T-helper 2 cell treated with Interferon-gamma antibody and Interleukin-4, amounts not matched to agents 5 μg/mL and 100 μg/mL, for 36 hours (primary cell): ENCODE measurements around the gene GAL.
A peak's percentile ranks its signal among the peaks of the same experiment; 100 is the strongest.

Experiments
- DNase-seq: peaks from one replicate; pipeline ENCODE4 v3.0.0; 2021; ENCODE audit warnings: low spot score
- H3K27ac Mint-ChIP-seq: one replicate; pipeline ENCODE4 v1.8.0; 2021; ENCODE audit warnings: mild to moderate bottlenecking, mixed read lengths
- H3K27me3 Mint-ChIP-seq: one replicate; pipeline ENCODE4 v1.8.0; 2021; ENCODE audit warnings: low read depth, mixed read lengths
- H3K36me3 Mint-ChIP-seq: one replicate; pipeline ENCODE4 v1.8.0; 2021; ENCODE audit warnings: low read depth, mixed read lengths
- H3K4me1 Mint-ChIP-seq: one replicate; pipeline ENCODE4 v1.8.0; 2021; ENCODE audit warnings: low read depth, mixed read lengths
- H3K4me3 Mint-ChIP-seq: one replicate; pipeline ENCODE4 v1.8.0; 2022; ENCODE audit warnings: mild to moderate bottlenecking, moderate library complexity, mixed read lengths
- H3K9me3 Mint-ChIP-seq: one replicate; pipeline ENCODE4 v1.8.0; 2021; ENCODE audit warnings: mixed read lengths

GAL gene

DNA sequence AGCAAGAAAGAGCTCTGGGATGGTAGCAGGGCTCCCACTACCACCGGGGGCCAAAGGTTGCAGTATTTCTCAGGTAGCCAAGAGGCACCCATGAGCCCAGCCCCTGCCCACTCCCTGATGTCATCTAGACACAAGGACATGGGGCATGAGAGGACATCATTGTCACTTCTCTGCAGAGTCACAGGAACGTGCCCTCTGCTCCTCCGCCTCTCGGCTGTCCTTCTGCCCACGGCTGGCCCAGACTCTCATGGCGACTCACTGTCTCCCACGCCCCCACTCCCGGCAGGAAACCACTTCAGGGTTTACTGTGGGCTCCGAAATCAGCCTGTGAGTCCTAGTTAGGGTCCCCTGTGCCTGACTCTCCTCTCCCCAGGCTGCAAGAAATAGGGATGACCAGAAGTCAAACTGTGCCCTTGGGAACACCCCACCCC lies 1.8 kb upstream of the GAL start:
- Mint-ChIP-seq H3K27ac (no peak overlapping the region), H3K4me3 (no peak overlapping the region), H3K9me3 (no peaks in the 10 kb centered on the region), H3K27me3 (peaks cover 45% of the 10 kb centered on the region), H3K4me1 (no peaks in the 10 kb centered on the region), H3K36me3 (no peaks in the 10 kb centered on the region)
- peak; percentile 23 for DNase-seq

DNA sequence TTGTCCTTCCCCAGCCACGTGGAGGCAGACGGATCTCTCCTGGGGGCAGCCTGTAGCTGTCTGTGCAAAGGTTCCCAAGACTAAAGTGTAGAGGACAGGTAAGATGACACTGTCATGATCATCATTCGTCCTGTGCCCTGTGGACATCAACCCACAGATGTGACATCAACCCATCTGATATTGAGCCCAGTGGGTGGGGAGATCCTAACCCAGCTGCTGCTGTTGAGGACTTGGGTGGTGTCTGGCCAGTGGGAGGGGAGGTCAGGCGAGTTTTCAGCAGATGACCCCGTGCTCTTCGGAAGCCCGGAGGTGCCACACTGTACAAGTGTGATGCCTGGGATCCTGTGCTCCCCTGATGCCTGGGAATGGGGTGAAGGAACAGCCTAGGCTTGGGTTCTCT lies 1.2 kb upstream of the GAL start:
- Mint-ChIP-seq H3K4me1 (no peaks in the 10 kb centered on the region), H3K9me3 (no peaks in the 10 kb centered on the region), H3K36me3 (no peaks in the 10 kb centered on the region), H3K27ac (no peak overlapping the region), H3K4me3 (no peak overlapping the region), H3K27me3 (peaks cover 50% of the 10 kb centered on the region)
- no peak for DNase-seq

DNA sequence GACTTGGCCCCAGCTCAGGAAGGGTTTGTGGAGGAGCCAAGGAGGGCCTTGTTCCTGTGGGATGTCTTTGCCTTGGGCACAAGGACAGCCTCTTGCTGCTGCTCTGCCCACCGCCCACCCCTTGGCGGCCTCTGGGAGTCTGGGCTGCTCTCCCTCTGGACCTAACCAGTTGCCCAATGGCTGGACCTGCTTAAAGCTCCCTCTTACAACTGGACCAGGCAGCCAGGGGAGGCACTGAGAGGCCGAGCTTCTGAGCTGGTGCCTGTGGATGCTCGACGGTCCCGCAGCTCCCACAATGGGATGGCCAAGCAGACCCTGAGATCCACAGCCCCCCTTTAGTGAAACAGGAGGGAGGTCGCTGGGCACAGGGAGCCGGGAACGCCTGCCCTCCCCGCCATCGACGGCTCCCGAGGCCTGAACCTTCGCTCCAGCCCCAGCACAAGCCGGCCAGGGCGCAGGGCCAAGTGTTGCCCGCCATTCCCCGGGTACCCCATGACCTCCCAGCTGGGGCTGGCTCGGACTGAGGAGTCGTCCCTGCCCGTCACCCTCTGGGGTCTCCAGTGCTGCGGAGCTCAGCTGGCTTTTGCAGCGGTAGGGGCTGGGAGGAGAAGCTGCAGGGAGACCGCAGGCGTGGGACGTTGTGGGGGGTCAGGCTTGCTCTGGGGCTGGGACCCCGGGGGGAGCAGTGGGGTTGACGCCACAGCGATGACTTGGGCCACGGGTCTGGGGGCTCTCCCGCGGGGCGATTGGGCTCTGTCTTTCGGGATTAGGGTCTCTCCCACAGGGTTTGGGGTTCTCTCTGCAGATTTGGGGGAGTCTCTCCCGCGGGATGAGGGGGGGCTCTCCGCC lies 584 bp upstream of the GAL start:
- no peak for DNase-seq
- Mint-ChIP-seq H3K4me3 (no peak overlapping the region), H3K4me1 (no peaks in the 10 kb centered on the region), H3K27me3 (peaks cover 55% of the 10 kb centered on the region), H3K36me3 (no peaks in the 10 kb centered on the region), H3K9me3 (no peaks in the 10 kb centered on the region), H3K27ac (no peak overlapping the region)

DNA sequence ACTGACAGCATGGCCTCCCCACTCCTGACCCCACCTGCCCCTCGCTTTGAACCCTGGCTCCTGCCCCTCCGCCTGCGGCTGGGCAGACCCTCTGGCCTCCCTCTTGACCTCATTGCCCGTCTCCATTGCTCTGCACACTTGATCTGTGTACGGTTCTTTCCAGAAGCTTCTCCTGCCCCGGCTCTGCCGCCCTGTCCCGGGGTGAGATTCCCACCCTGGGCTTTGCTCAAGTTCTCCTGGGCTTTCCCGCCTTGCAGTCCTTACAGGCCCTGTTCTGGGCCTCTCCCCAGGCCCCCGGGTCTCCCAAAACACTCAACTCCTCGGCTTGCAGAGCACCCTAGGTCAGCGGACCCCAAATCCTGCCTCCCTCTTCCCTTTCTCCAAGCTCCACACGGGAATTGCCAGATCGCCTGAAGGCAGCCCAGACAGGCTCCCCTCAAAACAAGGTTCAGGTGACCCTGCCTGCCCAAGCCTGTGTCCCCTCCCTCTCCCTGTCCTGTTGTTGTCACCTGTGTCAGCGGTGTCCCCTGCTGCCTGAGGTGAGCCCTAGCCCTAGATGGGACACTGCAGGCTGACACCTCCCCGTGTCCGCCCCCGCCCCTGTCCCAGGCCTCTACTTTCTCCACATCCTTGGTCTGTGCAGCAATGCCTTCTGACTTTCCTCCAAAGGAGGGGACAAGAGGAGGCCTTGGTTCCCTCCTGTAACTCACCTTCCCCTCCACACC lies 1.5 kb downstream of the GAL start:
- no peak overlapping the region for H3K4me3 Mint-ChIP-seq
- H3K36me3 Mint-ChIP-seq: no peaks in the 10 kb centered on the region
- peaks cover 9% of the 10 kb centered on the region for H3K4me1 Mint-ChIP-seq
- H3K9me3 Mint-ChIP-seq: no peaks in the 10 kb centered on the region
- DNase-seq: no peak
- peaks cover 73% of the 10 kb centered on the region for H3K27me3 Mint-ChIP-seq
- H3K27ac Mint-ChIP-seq: no peak overlapping the region

DNA sequence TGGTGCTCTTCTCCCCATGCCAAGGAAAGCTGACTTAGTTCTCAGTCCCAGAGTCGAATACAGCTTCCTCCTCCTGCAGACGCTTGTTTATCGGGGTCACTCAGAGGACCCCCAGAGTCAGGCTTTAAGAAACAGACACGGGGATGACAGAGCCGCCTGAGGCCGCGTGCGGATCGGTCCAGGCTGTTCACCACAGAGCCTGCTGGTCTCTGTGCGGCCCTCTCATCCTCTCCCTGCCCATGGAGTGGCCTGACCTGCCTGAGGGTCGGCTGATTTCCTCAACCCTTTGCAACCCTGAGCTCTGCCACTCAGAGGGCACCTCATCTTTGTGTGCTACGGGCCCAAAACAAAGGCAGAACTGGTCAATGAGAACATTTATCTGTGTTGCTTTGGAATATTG lies 2.1 kb downstream of the GAL start:
- peaks cover 77% of the 10 kb centered on the region for H3K27me3 Mint-ChIP-seq

DNA sequence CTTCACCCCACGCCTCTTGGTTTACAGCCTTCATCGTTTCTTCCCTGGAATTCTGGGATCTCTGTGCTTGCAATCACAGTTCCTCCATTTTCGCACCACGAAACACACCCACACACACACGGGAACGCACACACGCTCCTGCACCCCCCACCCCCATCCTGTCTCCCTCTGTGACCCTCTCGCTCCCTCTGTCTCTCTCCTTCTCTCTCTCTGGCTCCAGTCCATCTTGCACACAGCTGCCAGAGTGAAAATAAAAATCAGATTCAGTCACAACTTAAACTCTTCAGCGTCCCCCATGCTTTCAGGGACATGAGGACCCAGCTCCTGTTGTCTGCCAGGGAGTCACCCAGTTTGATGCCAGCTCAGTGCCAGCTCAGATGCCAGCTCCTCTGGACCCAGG lies 3.0 kb downstream of the GAL start:
- peaks cover 16% of the 10 kb centered on the region for H3K4me1 Mint-ChIP-seq
- no peaks in the 10 kb centered on the region for H3K36me3 Mint-ChIP-seq
- no peak for DNase-seq
- no peaks in the 10 kb centered on the region for H3K9me3 Mint-ChIP-seq
- H3K4me3 Mint-ChIP-seq: no peak overlapping the region
- H3K27me3 Mint-ChIP-seq: peaks cover 70% of the 10 kb centered on the region
- H3K27ac Mint-ChIP-seq: no peak overlapping the region

More for the DNA sequence above, 2.1 kb downstream of the GAL start:
- H3K27ac Mint-ChIP-seq: no peak overlapping the region
- H3K36me3 Mint-ChIP-seq: no peaks in the 10 kb centered on the region
- H3K4me3 Mint-ChIP-seq: no peak overlapping the region
- no peak for DNase-seq
- peaks cover 15% of the 10 kb centered on the region for H3K4me1 Mint-ChIP-seq
- H3K9me3 Mint-ChIP-seq: no peaks in the 10 kb centered on the region

DNA sequence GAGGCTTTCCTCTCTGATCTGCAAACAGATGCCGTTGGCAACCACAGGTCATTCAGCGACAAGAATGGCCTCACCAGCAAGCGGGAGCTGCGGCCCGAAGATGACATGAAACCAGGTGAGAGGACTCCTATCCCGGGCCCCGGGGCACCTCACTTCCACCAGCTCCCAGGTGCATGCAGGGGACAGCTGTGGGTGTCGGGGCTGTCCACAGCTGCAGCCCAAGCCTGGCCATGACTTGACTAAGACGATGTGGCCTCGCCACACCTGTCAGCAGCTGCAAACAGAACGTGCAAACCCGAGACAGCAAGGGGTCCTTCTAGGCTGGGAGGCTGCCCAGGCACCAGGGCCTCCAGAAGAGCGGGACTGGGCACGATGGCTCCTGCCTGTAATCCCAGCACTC lies 3.6 kb downstream of the GAL start:
- Mint-ChIP-seq H3K36me3 (no peaks in the 10 kb centered on the region), H3K4me1 (peaks cover 16% of the 10 kb centered on the region), H3K4me3 (no peak overlapping the region), H3K27ac (no peak overlapping the region), H3K27me3 (peaks cover 64% of the 10 kb centered on the region), H3K9me3 (no peaks in the 10 kb centered on the region)
- DNase-seq: no peak

DNA sequence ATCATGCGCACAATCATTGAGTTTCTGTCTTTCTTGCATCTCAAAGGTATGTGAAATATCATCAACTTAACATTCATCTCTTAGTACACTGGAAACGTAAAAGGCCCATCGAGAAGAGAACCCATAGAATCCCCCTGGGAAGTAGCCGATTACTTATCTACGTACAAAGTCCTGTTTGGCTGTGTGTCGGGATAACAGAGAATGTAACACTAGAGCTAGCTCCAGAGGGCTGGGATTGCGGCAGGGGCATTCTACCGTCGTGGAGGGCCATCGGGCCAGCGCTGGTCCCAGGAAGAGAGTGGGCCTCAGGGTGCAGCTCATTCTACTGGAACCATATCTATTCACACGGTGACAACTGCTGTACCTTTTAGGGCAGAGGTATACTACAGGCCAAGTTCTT lies 4.5 kb downstream of the GAL start:
- Mint-ChIP-seq H3K36me3 (no peaks in the 10 kb centered on the region), H3K4me3 (no peak overlapping the region), H3K27me3 (peaks cover 60% of the 10 kb centered on the region), H3K9me3 (no peaks in the 10 kb centered on the region), H3K27ac (no peak overlapping the region), H3K4me1 (peaks cover 16% of the 10 kb centered on the region)
- no peak for DNase-seq

DNA sequence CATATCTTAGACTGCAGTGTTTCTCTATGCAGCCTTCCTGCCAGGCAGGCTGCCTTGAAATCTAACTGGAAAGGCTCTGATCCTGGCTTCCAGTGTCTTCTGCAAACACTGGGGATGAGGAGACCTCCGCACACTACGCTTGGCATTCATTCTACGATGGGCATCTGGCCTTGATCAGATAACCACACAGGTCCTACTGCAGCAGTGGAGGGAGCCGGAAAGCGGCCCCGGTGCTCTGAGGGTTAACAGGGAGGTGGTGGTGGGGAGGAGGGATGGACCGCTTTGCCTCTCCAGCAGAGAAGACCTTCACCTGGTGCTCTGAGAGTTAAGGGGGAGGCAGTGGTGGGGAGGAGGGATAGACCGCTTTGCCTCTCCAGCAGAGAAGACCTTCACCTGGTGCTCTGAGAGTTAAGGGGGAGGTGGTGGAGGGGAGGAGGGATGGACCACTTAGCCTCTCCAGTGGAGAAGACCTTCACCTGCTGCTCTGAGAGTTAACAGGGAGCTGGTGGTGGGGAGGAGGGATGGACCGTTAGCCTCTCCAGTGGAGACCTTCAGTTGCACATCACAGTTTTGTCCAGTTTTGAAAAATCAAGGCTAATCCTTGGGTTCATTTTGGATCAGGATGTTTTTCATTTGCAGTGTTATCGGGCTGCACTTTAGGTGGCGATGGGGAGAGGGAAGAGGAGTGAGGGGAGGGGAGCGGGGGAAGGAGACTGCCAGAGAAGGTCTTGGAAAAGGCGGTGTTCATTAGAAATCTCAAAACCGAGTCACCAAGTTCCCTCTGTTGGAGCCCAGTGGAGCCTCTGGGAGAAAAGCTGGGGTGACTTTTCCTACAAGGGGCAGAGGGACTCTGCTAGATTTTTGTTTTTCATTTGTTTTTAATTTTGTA lies 5.6 kb downstream of the GAL start:
- peaks cover 16% of the 10 kb centered on the region for H3K4me1 Mint-ChIP-seq
- H3K27me3 Mint-ChIP-seq: peaks cover 67% of the 10 kb centered on the region
- peak overlapping the region; percentile 37 for H3K4me3 Mint-ChIP-seq
- no peak for DNase-seq
- H3K36me3 Mint-ChIP-seq: no peaks in the 10 kb centered on the region
- no peak overlapping the region for H3K27ac Mint-ChIP-seq
- H3K9me3 Mint-ChIP-seq: no peaks in the 10 kb centered on the region

DNA sequence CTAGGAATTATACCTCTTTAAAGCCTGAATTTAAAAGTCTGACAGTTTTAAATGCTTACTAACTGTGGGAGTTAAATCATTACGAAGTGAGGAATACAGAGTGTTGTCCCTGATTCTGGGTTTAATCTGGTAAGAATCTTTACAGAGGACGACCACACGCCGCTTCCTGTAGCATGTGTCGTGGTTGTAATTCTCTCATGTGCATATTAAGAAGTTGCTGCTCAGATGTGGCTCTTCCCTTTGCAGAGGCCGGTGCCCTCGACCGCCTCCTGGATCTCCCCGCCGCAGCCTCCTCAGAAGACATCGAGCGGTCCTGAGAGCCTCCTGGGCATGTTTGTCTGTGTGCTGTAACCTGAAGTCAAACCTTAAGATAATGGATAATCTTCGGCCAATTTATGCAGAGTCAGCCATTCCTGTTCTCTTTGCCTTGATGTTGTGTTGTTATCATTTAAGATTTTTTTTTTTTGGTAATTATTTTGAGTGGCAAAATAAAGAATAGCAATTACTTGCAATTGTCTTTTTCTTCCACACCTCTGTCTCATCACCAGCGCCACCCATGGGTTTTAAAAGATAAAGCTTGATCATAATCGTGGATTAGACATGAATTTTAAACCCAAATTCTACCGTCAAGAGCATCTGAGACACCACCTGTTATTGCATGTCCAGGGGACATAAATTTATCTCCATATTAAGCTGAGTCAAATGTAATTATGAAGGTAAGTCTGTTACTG lies 6.5 kb downstream of the GAL start:
- DNase-seq: no peak
- H3K27me3 Mint-ChIP-seq: peaks cover 64% of the 10 kb centered on the region
- peak overlapping the region; percentile 5 for H3K4me3 Mint-ChIP-seq
- no peak overlapping the region for H3K27ac Mint-ChIP-seq
- H3K36me3 Mint-ChIP-seq: no peaks in the 10 kb centered on the region
- no peaks in the 10 kb centered on the region for H3K9me3 Mint-ChIP-seq
- peaks cover 16% of the 10 kb centered on the region for H3K4me1 Mint-ChIP-seq

DNA sequence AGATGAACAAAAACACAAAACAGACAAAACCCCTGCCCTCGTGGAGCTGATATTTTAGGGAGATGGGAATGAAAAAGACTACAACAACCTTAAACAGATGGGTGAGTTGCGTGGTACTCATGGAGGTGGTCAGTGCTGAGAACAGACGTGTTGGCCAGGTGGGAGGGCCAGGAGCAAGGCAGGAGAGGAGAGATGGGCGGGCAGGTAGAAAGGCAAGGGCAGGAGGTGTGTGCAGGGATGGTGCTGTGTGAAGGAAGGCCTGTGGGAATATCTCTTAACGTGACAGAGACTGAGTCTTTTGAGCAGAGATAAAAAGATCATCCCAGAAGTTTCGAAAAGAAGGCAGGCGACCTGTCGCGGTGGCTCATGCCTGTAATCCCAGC lies 7.0 kb downstream of the GAL start:
- H3K27me3 Mint-ChIP-seq: peaks cover 62% of the 10 kb centered on the region
- no peaks in the 10 kb centered on the region for H3K36me3 Mint-ChIP-seq
- H3K9me3 Mint-ChIP-seq: no peaks in the 10 kb centered on the region
- H3K27ac Mint-ChIP-seq: no peak overlapping the region
- peaks cover 16% of the 10 kb centered on the region for H3K4me1 Mint-ChIP-seq
- H3K4me3 Mint-ChIP-seq: no peak overlapping the region
- no peak for DNase-seq

DNA sequence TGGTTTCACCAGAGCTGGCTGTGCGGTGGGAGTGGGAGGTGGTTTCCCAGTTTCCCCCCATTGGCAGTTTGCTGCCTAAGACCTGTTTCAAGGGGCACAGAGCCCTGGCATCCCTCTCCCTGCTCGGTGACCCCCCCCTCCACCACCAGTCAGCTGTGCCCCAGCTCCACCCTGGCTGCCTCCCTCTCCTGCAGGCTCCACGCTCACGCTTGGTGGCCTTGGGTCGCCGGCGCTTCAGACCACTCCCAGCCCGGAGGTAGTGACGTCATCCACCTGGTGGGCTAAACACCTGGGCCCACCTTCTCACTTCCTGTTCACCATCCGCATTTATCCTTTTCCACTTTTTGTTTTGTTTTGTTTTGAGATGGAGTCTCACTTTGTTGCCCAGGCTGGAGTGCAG lies 7.8 kb downstream of the GAL start:
- H3K36me3 Mint-ChIP-seq: no peaks in the 10 kb centered on the region
- DNase-seq: no peak
- H3K27ac Mint-ChIP-seq: no peak overlapping the region
- H3K27me3 Mint-ChIP-seq: peaks cover 58% of the 10 kb centered on the region
- H3K9me3 Mint-ChIP-seq: no peaks in the 10 kb centered on the region
- H3K4me1 Mint-ChIP-seq: peaks cover 16% of the 10 kb centered on the region
- no peak overlapping the region for H3K4me3 Mint-ChIP-seq

DNA sequence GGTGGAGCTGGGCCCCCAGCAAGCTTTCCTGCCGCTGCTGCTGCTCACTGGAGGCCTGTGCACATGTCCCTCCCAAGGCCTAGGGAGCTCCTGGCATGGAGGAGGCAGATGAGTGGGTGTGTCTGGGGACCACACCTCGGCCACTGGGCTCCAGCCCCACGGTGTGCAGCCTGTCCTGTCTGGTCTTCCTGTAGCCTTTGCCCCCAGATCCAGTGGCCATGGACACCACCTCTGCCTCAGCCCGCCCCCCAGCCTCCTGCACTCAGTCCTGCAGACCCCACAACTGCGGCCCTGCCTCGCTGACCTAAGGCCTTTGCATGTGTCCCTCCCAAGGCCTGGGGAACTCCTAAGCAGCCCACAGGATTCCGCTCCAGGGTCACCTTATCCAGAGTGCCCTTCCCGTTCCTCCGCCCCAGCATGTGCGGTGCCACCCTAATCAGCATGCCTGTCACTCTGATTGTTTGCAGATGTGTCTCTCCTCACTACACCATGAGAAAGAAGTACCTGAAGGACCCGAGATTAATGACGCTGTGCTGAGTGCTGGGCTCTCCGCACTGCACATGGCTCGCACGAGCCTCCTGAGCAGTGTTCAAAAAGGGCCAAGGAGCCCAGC lies 8.6 kb downstream of the GAL start:
- DNase-seq: no peak
- Mint-ChIP-seq H3K4me1 (peaks cover 16% of the 10 kb centered on the region), H3K27ac (no peak overlapping the region), H3K9me3 (no peaks in the 10 kb centered on the region), H3K36me3 (no peaks in the 10 kb centered on the region), H3K4me3 (no peak overlapping the region), H3K27me3 (peaks cover 53% of the 10 kb centered on the region)
